MM.1S (cell line): Measurements from ENCODE around the gene GRIK2.

Experiments used
- DNase-seq: peaks from one replicate; pipeline ENCODE4 v3.0.0-alpha.2; 2015
- H2AFZ ChIP-seq: fragments of 300-600 bp; sonication (generic); 2 replicates; pipeline ENCODE4 v1.6.0; 2016; ENCODE audit warnings: antibody characterized with exemption, low read length
- H3F3A ChIP-seq: fragments of 300-600 bp; sonication (generic); 2 replicates; pipeline ENCODE4 v1.6.1; 2016; ENCODE audit warnings: mild to moderate bottlenecking, antibody characterized with exemption, low read length, moderate library complexity, mixed read lengths; ENCODE audit not compliant: insufficient read depth
- H3K27ac ChIP-seq: fragments of 300-600 bp; sonication (generic); 2 replicates; pipeline ENCODE4 v1.5.1; 2016; ENCODE audit warnings: mild to moderate bottlenecking, low read length
- H3K27me3 ChIP-seq: fragments of 300-600 bp; sonication (generic); replicated peaks from 2 replicates; pipeline ENCODE4 v1.6.0; 2016; ENCODE audit warnings: low read length; ENCODE audit not compliant: insufficient read depth
- H3K36me3 ChIP-seq: fragments of 300-600 bp; sonication (generic); replicated peaks from 2 replicates; pipeline ENCODE4 v1.6.1; 2016; ENCODE audit warnings: mild to moderate bottlenecking, low read length, mixed read lengths; ENCODE audit not compliant: insufficient read depth
- H3K4me1 ChIP-seq: fragments of 300-600 bp; sonication (generic); 2 replicates; pipeline ENCODE4 v1.6.1; 2016; ENCODE audit warnings: low read length, mixed read lengths
- H3K4me2 ChIP-seq: fragments of 300-600 bp; sonication (generic); 2 replicates; pipeline ENCODE4 v1.6.0; 2016; ENCODE audit warnings: low read depth, low read length
- H3K4me3 ChIP-seq: fragments of 300-600 bp; sonication (generic); 2 replicates; pipeline ENCODE4 v1.5.1; 2016; ENCODE audit warnings: low read length, mixed read lengths
- H3K79me2 ChIP-seq: fragments of 300-600 bp; sonication (generic); 2 replicates; pipeline ENCODE4 v1.6.1; 2016; ENCODE audit warnings: mixed run types, low read length, mixed read lengths
- H3K9ac ChIP-seq: fragments of 300-600 bp; sonication (generic); 2 replicates; pipeline ENCODE4 v1.6.1; 2016; ENCODE audit warnings: low read length, mixed read lengths
- H3K9me2 ChIP-seq: fragments of 300-600 bp; sonication (generic); replicated peaks from 2 replicates; pipeline ENCODE4 v1.6.1; 2016; ENCODE audit warnings: mild to moderate bottlenecking, low read length, mixed read lengths; ENCODE audit not compliant: insufficient read depth
- H3K9me3 ChIP-seq: fragments of 300-600 bp; sonication (generic); replicated peaks from 2 replicates; pipeline ENCODE4 v1.6.1; 2016; ENCODE audit warnings: mild to moderate bottlenecking, low read length, mixed read lengths; ENCODE audit not compliant: insufficient read depth
- H4K20me1 ChIP-seq: fragments of 300-600 bp; sonication (generic); 2 replicates; pipeline ENCODE4 v1.6.1; 2016; ENCODE audit warnings: mild to moderate bottlenecking, low read length, moderate library complexity, mixed read lengths; ENCODE audit not compliant: insufficient read depth
- CTCF ChIP-seq: fragments of 300-600 bp; sonication (generic); IDR thresholded peaks from 2 replicates; pipeline ENCODE4 v1.5.1; 2016; ENCODE audit warnings: antibody characterized with exemption, low read length, mixed read lengths
- EZH2 ChIP-seq: fragments of 300-600 bp; sonication (generic); optimal IDR thresholded peaks from 2 replicates; pipeline ENCODE3; 2017; ENCODE audit warnings: low read depth, mild to moderate bottlenecking, antibody characterized with exemption, low read length, mixed read lengths
- EZH2phosphoT487 ChIP-seq: fragments of 300-600 bp; sonication (generic); IDR thresholded peaks from 2 replicates; pipeline ENCODE4 v1.6.1; 2018; ENCODE audit warnings: antibody characterized with exemption, low read length

The GRIK2 gene

GRCh38 chr6:101482606-101483005 is 89.1 kb downstream of the GRIK2 start:
- H3K9ac ChIP-seq: no peak overlapping the region
- H3K36me3 ChIP-seq: no peaks in the 10 kb centered on the region
- no peak for DNase-seq
- no peaks in the 10 kb centered on the region for H3K9me3 ChIP-seq
- H3K79me2 ChIP-seq: no peaks in the 10 kb centered on the region
- H3K4me3 ChIP-seq: no peak overlapping the region
- TF ChIP-seq EZH2phosphoT487 (no peak), EZH2 (no peak), CTCF (no peak)
- H3F3A ChIP-seq: no peaks in the 10 kb centered on the region
- no peaks in the 10 kb centered on the region for H3K9me2 ChIP-seq
- H3K4me1 ChIP-seq: no peaks in the 10 kb centered on the region
- no peak overlapping the region for H2AFZ ChIP-seq
- H3K27ac ChIP-seq: no peak overlapping the region
- H3K4me2 ChIP-seq: no peak overlapping the region
- H3K27me3 ChIP-seq: no peaks in the 10 kb centered on the region
- H4K20me1 ChIP-seq: no peaks in the 10 kb centered on the region

DNA sequence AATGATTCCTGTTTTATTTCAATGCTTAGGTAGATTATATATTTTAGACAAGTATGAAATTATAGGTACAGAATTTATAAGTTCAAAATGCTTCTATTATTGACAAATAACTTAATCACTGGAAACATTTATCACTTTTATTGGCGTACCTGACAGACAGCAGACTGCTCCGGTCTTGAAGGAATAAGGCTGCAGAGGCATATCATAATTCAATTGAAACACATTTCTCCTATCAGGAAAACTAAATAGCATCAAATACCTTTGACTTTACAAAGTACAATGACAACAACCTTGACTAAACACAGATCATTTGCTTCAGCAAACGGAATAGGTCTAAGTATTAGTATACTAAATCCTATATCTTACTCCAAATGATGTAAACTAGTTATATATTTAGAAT is 91.3 kb downstream of the GRIK2 start:
- H3K27ac ChIP-seq: no peak overlapping the region
- no peak for DNase-seq
- H3K4me3 ChIP-seq: no peak overlapping the region
- no peaks in the 10 kb centered on the region for H4K20me1 ChIP-seq
- no peak for TF ChIP-seq EZH2
- no peak for TF ChIP-seq EZH2phosphoT487
- no peak for TF ChIP-seq CTCF
- no peaks in the 10 kb centered on the region for H3K9me2 ChIP-seq
- no peak overlapping the region for H3K4me2 ChIP-seq
- H3K36me3 ChIP-seq: no peaks in the 10 kb centered on the region
- H3K4me1 ChIP-seq: no peaks in the 10 kb centered on the region
- no peak overlapping the region for H3K9ac ChIP-seq
- H3K79me2 ChIP-seq: no peaks in the 10 kb centered on the region
- no peaks in the 10 kb centered on the region for H3K9me3 ChIP-seq
- no peaks in the 10 kb centered on the region for H3K27me3 ChIP-seq
- H2AFZ ChIP-seq: no peak overlapping the region
- no peaks in the 10 kb centered on the region for H3F3A ChIP-seq

DNA sequence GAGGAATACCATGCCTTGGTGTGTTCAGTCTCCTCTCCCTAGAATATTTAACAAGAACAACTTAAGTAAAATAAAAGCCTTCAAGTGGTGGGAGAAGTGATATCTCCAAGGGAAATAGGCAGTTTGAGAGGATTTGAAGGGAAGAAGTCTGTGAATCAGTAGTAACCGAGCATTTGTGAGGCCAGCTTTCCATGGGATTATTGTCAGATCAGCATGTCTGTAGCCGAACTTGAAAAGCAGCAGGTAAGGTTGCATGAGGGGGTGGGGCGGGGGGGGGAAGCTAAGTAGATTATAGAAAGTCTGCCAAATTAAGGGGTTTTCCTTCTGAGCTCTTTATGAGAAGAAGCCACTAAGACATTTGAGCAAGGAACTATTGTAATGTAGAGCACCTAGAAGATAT is 92.6 kb downstream of the GRIK2 start:
- no peaks in the 10 kb centered on the region for H3F3A ChIP-seq
- H3K9me3 ChIP-seq: no peaks in the 10 kb centered on the region
- H4K20me1 ChIP-seq: no peaks in the 10 kb centered on the region
- no peak overlapping the region for H3K9ac ChIP-seq
- no peaks in the 10 kb centered on the region for H3K79me2 ChIP-seq
- H3K27me3 ChIP-seq: no peaks in the 10 kb centered on the region
- no peaks in the 10 kb centered on the region for H3K9me2 ChIP-seq
- DNase-seq: no peak
- H3K36me3 ChIP-seq: no peaks in the 10 kb centered on the region
- no peak overlapping the region for H3K4me2 ChIP-seq
- TF ChIP-seq EZH2 (no peak), CTCF (no peak), EZH2phosphoT487 (no peak)
- H2AFZ ChIP-seq: no peak overlapping the region
- H3K4me1 ChIP-seq: no peaks in the 10 kb centered on the region
- no peak overlapping the region for H3K27ac ChIP-seq
- no peak overlapping the region for H3K4me3 ChIP-seq

DNA sequence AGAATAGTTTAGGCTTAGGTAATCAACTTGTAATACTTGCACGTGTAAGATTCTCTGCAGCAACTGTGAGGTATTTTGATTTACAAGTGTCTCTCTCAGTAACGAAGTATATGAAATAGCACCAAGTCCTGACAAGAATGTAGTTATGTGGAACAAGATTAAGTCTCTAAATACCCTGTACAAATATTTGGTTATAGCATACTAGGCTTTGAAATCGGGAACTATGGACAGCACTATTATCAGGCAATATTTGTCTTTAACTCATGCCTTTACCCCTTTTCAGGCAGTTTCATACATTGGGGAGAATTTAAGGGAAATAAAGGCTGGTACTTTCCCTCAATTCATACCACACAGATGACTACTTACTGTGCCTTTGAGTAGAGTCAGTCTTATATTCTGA is 93.2 kb downstream of the GRIK2 start:
- no peak overlapping the region for H3K4me3 ChIP-seq
- H3K27ac ChIP-seq: no peak overlapping the region
- H3K27me3 ChIP-seq: no peaks in the 10 kb centered on the region
- TF ChIP-seq EZH2phosphoT487: no peak
- TF ChIP-seq EZH2: no peak
- TF ChIP-seq CTCF: no peak
- no peaks in the 10 kb centered on the region for H3K4me1 ChIP-seq
- no peak for DNase-seq
- H3K4me2 ChIP-seq: no peak overlapping the region
- H2AFZ ChIP-seq: no peak overlapping the region
- H3K79me2 ChIP-seq: no peaks in the 10 kb centered on the region
- H3K9ac ChIP-seq: no peak overlapping the region
- H4K20me1 ChIP-seq: no peaks in the 10 kb centered on the region
- H3K36me3 ChIP-seq: no peaks in the 10 kb centered on the region
- no peaks in the 10 kb centered on the region for H3F3A ChIP-seq
- no peaks in the 10 kb centered on the region for H3K9me2 ChIP-seq
- no peaks in the 10 kb centered on the region for H3K9me3 ChIP-seq
